NCI-H2171 (cell line): ENCODE results near the gene SH3PXD2B.
"Not testable (repeated sequence)": the region's sequence is repeated elsewhere in the genome, so short reads cannot be mapped to it uniquely, and the experiment has no call there.

Experiments used
- DNase-seq: peaks from one replicate; lab custom pipeline; 2025; lab: John Stamatoyannopoulos, UW

SH3PXD2B gene

DNA sequence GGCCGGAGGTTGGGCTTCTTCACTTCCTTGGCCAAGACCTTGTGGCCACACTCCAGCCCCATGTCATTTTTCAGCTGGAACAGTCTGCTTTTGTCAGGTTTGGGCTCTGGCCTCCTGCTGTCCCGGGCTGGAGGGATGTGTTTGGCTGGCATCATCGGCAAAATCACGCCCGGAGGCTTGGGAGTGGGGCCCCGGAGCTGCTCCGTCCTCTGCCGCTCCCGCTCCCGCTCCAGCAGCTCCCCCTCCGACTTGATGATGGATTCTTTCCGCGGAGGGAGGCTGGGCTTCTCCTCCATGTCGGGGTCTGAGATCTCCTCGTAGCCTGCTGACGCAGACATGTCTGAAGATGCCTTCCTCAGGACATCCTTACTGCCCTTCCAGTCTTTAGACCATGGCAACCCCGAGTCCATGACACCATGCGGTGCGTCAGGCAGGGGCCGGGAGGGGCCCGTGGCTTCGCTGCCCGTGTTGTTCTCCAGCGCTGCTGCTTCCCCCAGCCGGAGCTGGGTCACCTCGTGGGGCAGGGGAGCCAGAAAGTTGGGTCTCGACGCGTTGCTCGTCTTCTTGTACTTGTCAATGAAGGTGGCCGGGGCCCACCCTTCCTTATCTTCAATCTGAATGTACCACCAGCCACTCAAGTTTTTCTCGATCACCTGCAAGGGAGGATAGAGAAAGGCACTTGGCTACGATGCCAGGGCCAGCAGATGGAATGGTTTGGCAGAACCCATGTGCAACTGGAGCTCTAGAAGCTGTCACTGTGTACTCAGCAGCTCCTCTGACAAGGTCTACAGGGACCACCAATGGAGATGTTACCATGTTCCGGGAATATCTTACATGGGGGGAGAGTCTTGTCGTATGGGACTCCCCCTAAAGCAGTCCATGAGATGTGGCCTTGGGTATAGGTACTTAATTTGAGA lies 114.8 kb downstream of the SH3PXD2B start:
- no peak for DNase-seq

GRCh38 chr5:172336676-172337285 lies 117.5 kb downstream of the SH3PXD2B start:
- DNase-seq: peak; percentile 72

GRCh38 chr5:172336264-172336663 lies 118.1 kb downstream of the SH3PXD2B start:
- DNase-seq: no peak

DNA sequence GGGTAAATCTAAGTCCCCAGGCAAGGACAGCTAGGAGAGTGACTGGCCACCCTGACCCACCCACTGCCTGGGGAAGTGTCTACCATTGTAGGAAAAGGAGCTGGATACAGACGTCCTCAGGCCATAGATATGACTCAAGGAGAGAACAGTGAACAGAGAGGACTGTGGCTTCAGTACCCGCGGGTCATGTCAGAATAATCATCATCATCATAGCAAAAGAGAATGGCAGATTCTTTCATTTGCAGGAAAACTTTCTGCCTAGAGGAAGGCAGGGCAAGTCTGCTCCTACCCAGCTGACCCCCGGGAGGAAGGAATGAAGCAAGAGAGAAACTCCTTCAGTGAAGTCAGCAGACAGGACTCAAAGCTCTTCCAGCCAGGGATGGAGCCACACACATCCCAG lies 118.6 kb downstream of the SH3PXD2B start:
- no peak for DNase-seq

DNA sequence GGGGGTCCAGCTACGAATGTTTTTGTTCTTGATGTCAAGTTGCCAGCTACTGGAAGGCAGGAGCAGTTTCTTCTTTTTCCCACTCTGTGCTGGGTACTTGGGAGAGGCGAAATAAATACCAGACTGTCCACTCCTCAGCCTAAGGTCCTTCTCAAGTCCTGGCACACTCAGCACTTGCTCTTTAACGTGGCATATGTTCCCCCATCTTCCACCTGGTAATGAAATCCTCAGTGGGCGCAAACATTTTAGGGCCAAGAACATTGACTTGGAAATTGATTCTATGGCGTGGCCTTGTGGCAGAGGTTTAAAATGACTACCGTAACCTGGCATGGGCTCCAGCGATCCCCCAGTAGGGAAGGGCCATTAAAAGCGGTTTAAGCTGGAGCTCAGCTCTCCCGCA lies 119.7 kb downstream of the SH3PXD2B start:
- DNase-seq: no peak

- no peak for DNase-seq
Observed at GRCh38 chr5:172334196-172334595, 120.1 kb downstream of the SH3PXD2B start.

DNA sequence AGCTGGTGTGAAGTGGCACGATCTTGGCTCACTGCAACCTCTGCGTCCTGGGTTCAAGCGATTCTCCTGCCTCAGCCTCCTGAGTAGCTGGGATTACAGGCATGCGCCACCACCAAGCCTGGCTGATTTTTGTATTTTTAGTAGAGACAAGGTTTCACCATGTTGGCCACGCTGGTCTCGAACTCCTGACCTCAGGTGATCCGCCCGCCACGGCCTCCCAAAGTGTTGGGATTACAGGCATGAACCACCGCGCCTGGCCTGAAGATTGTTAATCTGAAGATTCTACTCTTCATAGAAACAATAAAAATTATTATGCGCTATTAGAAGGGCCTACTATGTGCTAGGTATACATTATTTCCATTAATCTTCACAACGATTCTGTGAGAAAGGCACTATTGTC lies 127.4 kb downstream of the SH3PXD2B start:
- DNase-seq: not testable (repeated sequence)

DNA sequence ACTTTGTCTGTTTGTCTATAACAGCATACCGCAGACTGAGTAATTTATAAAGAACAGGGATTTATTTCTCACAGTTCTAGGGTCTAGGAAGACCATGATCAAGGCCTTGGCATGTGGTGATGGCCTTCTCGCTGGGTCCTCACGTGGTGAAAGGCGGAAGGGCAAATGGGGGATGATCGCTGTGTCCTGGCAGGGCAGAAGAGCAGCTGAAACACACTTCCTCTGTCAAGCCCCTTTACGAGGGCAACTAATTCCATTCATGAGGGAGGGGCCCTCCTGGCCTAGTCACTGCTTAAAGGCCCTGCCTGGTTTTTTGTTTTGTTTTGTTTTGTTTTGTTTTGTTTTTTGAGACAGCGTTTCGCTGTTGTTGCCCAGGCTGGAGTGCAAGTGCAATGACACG lies 128.9 kb downstream of the SH3PXD2B start:
- DNase-seq: no peak

DNA sequence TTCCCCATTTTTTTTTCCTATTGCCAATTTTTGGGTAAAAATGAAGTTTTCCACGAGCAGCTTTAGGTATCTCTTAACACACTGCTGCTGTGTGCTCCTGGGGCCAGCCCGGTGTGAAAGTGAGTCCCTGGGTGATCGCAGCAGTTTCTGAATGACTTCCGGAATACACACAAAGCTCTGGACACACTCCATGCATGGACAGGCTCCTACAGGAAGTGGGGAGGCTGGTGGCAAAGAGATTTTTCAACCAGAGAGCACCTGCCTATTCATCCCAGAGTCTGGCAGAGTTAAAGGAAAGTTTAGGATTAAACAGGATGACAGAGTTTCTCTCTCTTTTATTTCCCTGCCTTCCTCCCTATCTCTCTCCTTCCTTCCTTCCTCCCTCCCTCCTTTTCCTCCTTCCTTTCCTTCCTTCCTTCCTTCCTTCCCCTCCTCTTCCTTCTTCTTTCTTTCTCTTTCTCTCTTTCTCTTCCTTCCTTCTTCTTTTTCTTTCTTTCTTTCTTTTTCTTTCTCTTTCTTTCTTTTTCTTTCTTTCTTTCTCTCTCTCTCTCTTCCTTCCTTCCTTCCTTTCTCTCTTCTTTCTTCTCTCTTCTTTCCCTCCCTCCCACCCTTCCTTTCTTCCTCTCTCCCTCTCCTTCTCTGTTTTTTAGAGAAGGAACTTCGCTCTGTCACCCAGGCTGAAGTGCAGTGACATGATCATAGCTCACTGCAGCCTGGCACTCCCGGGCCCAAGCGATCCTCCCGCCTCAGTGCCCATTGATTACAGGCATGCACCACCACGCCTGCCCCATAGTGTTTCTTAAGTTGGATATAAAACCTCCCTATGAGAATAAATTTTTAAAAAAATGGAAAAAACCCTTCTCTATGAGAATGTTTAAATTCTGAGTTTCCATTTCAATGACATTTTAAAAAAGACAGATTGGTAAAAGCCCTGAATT lies 132.0 kb downstream of the SH3PXD2B start:
- no peak for DNase-seq

- DNase-seq: no peak
Observed at GRCh38 chr5:172321593-172321992, 132.7 kb downstream of the SH3PXD2B start.

DNA sequence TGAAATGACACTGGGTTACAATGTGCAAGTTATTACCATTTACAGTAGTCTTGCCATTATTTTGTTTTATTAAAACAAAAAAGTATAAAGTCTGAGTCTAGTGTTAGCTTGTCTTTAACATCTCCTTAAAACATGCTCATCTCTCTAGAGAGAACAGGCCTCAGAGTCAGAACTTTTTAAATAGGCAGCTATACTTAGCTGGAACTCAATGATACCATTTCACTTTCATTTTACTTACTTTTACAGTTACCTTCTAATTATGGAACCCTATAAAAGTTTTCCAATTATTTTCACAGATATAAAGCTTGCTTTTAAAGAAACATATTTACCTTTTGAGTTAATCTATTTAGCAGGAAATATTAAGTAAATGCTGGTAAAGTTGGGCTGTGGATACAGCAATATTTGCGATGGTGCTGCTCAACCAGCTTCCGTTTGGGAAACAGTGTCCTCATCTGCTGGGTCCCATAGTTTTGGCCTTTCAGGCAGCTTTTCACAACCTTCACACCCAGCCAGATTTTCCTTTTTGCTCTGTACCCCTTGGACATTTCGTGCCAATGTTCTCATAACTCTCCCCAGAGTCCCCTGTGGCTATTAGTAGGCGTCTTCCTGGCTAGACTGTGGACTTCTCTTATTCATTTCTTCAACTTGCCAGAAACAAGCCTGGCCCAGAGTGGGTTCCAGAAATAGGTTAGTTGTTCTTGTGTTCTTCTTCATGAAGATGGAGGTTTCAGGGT lies 134.4 kb downstream of the SH3PXD2B start:
- DNase-seq: no peak

DNA sequence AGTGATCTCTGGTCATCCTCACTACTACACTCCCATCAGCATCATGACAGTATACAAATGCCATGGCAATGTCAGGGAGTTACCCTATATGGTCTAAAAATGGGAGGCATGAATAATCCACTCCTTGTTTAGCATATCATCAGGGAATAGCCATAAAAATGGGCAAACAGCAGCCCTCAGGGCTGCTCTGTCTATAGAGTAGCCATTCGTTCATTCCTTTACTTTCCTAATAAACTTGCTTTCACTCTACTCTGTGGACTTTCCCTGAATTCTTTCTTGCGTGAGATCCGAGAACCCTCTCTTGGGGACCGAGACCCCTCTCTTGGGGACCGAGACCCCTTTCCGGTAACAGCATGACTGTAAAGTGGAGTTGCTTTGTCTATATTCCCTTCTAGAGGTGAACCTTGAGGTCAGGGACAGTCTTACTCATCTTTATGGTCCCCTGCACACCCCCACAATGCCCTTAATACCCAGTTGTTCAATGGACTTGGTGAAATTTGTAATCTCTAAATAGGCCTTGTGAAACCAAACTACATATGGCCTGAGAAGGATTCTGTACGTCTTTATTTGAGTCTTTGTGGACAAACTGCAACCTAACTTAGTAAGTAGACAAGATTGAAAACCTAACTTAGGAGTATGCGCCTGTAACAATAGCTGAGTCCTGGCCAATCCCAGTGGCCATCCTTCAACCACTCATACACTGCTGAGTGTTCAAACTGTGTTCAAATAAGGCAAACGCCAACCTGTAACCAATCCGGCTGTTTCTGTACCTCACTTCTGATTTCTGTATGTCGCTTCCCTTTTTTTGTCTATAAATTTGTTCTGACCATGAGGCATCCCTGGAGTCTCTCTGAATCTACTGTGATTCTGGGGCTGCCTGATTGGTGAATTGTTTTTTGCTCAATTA lies 138.5 kb downstream of the SH3PXD2B start:
- no peak for DNase-seq

DNA sequence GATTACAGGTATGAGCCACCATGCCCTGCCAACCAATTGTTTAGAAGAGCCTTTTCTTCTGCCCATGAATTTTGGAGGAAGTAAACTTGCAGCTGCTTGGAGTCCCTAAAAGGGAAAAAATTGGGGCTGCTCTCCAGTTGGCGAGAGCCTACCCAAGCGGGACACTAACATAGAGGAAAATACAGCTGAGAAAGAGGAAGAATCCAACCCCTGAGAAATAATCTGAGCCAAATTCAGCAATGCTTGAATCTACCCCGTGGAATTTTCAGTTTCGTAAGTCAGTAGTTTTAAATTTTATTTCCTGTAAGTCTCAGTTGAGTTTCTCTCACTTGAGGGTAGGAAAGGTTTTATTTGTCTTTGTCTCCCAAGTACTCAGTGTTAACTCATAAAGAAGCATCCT lies 140.4 kb downstream of the SH3PXD2B start:
- no peak for DNase-seq

- DNase-seq: no peak
Observed at GRCh38 chr5:172312286-172312685, 142.0 kb downstream of the SH3PXD2B start.

DNA sequence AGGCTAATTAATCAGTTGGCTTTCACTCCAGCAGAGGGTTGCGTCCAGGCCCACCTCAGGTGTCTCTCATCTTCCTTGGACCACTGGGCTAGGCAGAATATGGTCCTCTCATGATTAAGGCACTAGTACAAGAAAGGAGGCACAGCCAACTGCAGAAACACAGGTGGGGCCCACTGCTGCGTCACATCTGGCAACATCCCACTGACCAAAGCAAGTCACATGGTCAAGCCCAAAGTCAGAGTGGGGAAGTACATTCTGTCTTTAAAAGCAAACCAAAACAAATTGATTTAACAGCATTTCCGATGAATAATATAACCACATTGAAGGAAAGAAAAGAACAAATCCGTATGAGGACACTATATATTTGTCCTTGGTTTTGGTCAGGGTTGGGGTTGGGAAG lies 142.7 kb downstream of the SH3PXD2B start:
- no peak for DNase-seq

DNA sequence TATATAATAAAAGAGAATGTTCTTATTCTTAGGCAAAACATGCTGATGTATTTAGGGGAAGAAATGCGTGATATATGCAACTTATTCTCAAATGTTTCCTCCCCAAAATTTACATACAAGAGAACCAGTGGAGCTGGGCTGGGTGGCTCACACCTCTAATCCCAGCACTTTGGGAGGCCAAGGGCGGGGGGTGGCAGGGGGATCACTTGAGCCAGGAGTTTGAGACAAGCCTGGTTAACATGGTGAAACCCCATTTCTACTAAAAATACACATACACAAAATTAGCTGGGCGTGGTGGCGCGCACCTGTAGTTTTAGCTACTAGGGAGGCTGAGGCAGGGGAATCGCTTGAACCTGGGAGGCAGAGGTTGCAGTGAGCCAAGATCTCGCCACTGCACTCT lies 143.3 kb downstream of the SH3PXD2B start:
- no peak for DNase-seq

GRCh38 chr5:172305380-172305779 lies 148.9 kb downstream of the SH3PXD2B start:
- no peak for DNase-seq

DNA sequence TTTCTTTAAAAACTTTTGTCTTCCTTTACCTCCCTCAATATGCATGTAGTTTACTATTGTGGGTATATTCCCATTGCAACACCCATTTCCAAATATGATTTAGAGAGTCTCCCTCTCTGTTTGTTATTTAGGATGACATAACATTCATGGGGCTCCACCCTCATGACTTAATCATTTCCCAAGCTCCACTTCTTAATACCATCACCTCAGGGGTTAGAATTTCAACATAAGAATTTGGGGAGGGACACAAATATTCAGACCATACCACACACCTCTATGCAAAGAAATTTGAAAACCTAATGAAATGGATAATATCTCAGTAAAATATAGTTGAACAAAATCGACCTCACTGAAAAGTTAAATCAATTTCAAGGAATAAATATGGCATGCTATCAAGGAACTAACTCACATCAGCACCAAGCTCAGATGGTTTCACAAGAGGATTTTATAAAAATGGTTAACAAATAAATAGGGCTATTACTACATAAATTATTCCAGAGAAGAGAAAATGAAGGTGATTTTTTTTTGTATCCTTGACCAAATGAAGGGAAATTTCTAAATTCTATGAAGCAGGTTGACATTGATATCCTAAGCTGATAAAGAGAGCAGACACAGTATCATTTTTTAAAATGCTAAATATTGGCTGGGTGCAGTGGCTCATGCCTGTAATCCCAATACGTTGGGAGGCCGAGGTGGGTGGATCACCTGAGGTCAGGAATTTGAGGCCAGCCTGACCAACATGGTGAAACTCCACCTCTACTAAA lies 150.6 kb downstream of the SH3PXD2B start:
- DNase-seq: no peak

DNA sequence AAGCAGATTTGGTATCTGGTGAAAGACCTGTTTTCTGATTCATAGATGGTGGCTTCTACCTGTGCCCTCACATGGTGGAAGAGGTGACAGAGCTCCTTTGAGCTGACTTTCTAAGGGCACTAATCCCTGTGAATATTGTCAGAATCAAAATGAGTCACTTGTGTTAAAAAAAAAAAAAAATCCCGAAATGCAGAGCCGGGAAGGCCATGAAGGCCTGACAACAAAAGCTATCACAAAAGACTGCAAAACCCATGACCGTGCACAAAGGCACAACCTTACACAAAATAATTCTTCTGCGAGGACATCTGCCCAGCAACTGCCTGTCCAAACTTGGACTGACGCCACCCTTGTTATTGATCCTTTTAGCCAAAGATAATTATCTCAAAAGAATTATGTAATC lies 151.2 kb downstream of the SH3PXD2B start:
- no peak for DNase-seq
